Body of pancreas (tissue), 4 donors: ENCODE data around the gene HSFY2.
"Not testable (repeated sequence)": the region's sequence is repeated elsewhere in the genome, so short reads cannot be mapped to it uniquely, and the experiment has no call there.

Experiments used
- CTCF ChIP-seq, 7 experiments: fragments of 450-650 bp in 4 of 7; fragments of 200-600 bp in 3 of 7; sonication (generic) in 3 of 7; IDR thresholded peaks; one replicate each; pipeline ENCODE4 v1.5.1; 2016 to 2019; ENCODE audit warnings: antibody characterized with exemption in 7 of 7
- POLR2A ChIP-seq, 3 donors: fragments of 450-650 bp; IDR thresholded peaks; one replicate each; pipeline ENCODE4 v1.6.1; 2016; ENCODE audit warnings: antibody characterized with exemption in 3 of 3, mild to moderate bottlenecking in 2 of 3

- TF ChIP-seq POLR2A, CTCF (IDR thresholded peaks at IDR 0.05): not testable (repeated sequence)
Observed at GRCh38 chrY:18788757-18789406, 15.3 kb upstream of the HSFY2 start.
